ENCODE measurements around the gene LEUTX. TPM values are rescaled to one million over a fixed set of nuclear protein-coding genes. Genes with fewer than 3 reads are reported as not detected.

LEUTX gene
- total RNA-seq, 1 donor from 2014 or later = not detected

GRCh38 chr19:39820696-39821095 is 42.0 kb downstream of the LEUTX start:
- no peak for DNase-seq (ENCODE audit: extremely low read depth, low read depth, low spot score)

- DNase-seq (ENCODE audit: extremely low read depth, low read depth, low spot score) = no peak
Observed at GRCh38 chr19:39823686-39824085, 45.0 kb downstream of the LEUTX start.

- DNase-seq (ENCODE audit: extremely low read depth, low read depth, low spot score) = peak; percentile 74
Observed at GRCh38 chr19:39824143-39825092, 45.8 kb downstream of the LEUTX start.

GRCh38 chr19:39825093-39825463 is 46.4 kb downstream of the LEUTX start:
- no peak for DNase-seq (ENCODE audit: extremely low read depth, low read depth, low spot score)

GRCh38 chr19:39825531-39826076 is 47.0 kb downstream of the LEUTX start:
- no peak for DNase-seq (ENCODE audit: extremely low read depth, low read depth, low spot score)

- no peak for DNase-seq (ENCODE audit: extremely low read depth, low read depth, low spot score)
Observed at GRCh38 chr19:39826311-39826945, 47.8 kb downstream of the LEUTX start.

- DNase-seq (ENCODE audit: extremely low read depth, low read depth, low spot score) = no peak
Observed at GRCh38 chr19:39827216-39827615, 48.6 kb downstream of the LEUTX start.

GRCh38 chr19:39828015-39828653 is 49.5 kb downstream of the LEUTX start:
- no peak for DNase-seq (ENCODE audit: extremely low read depth, low read depth, low spot score)

- no peak for DNase-seq (ENCODE audit: extremely low read depth, low read depth, low spot score)
Observed at GRCh38 chr19:39828654-39829032, 50.0 kb downstream of the LEUTX start.

GRCh38 chr19:39829702-39830275 is 51.1 kb downstream of the LEUTX start:
- no peak for DNase-seq (ENCODE audit: extremely low read depth, low read depth, low spot score)

- DNase-seq (ENCODE audit: extremely low read depth, low read depth, low spot score) = no peak
Observed at GRCh38 chr19:39830406-39830805, 51.8 kb downstream of the LEUTX start.

- no peak for DNase-seq (ENCODE audit: extremely low read depth, low read depth, low spot score)
Observed at GRCh38 chr19:39830847-39831246, 52.2 kb downstream of the LEUTX start.

GRCh38 chr19:39831679-39832078 is 53.0 kb downstream of the LEUTX start:
- DNase-seq (ENCODE audit: extremely low read depth, low read depth, low spot score) = no peak

GRCh38 chr19:39832341-39833083 is 53.9 kb downstream of the LEUTX start:
- no peak for DNase-seq (ENCODE audit: extremely low read depth, low read depth, low spot score)

- no peak for DNase-seq (ENCODE audit: extremely low read depth, low read depth, low spot score)
Observed at GRCh38 chr19:39833160-39833463, 54.5 kb downstream of the LEUTX start.

GRCh38 chr19:39833464-39834286 is 55.0 kb downstream of the LEUTX start, which contains the start of gene DYRK1B:
DYRK1B (minus strand) TSS chr19:39834162; CDS start chr19:39831867, 2,295 bp downstream.
- peak; percentile 72 for DNase-seq (ENCODE audit: extremely low read depth, low read depth, low spot score)

GRCh38 chr19:39834287-39834841 is 55.7 kb downstream of the LEUTX start:
- DNase-seq (ENCODE audit: extremely low read depth, low read depth, low spot score) = no peak

Data from glomerular endothelial cell (primary cell).